H1 (cell line): ENCODE results near the gene PRRG1. TPM values are rescaled to one million over a fixed set of nuclear protein-coding genes. Genes with fewer than 3 reads are reported as not detected.

Source experiments
- CTCF ChIA-PET: fragments of 300-600 bp; sonication (Branson Sonifier 250); formaldehyde crosslinking; loops from one replicate; lab custom pipeline; 2021; ENCODE audit not compliant: partially characterized antibody; lab: Charles Lee
- POLR2A ChIA-PET: fragments of 300-600 bp; sonication (Branson Sonifier 250); formaldehyde crosslinking; loops from one replicate; lab custom pipeline; 2021; ENCODE audit warnings: inconsistent platforms; ENCODE audit not compliant: partially characterized antibody; lab: Charles Lee
- DNase-seq, 2 experiments: peaks; one replicate each; pipeline versions ENCODE4 v3.0.0 to v3.0.0-alpha.2; 2010 to 2022; ENCODE audit warnings: low spot score in 2 of 2, low read depth in 1 of 2, mixed read lengths in 1 of 2
- FAIRE-seq: peaks from 2 replicates; lab custom pipeline; 2011; peaks lifted over from hg19 to GRCh38; lab: Jason Lieb, UNC
- H2AFZ ChIP-seq: 2 replicates; pipeline ENCODE4 v1.8.1; 2012; ENCODE audit warnings: low read length, inconsistent platforms
- H2AK5ac ChIP-seq: 2 replicates; pipeline ENCODE4 v1.6.1; 2013; ENCODE audit warnings: low read depth, low read length
- H2BK120ac ChIP-seq: replicated peaks from 2 replicates; pipeline ENCODE3; 2013; ENCODE audit warnings: low read depth, low read length, inconsistent platforms
- H2BK12ac ChIP-seq: 2 replicates; pipeline ENCODE4 v1.6.1; 2013; ENCODE audit warnings: low read depth, low read length
- H2BK15ac ChIP-seq: 2 replicates; pipeline ENCODE4 v1.6.1; 2013; ENCODE audit warnings: low read length
- H2BK20ac ChIP-seq: 2 replicates; pipeline ENCODE4 v1.6.1; 2013; ENCODE audit warnings: low read length
- H2BK5ac ChIP-seq: 2 replicates; pipeline ENCODE4 v1.6.1; 2013; ENCODE audit warnings: low read depth, low read length
- H3K14ac ChIP-seq: 2 replicates; pipeline ENCODE4 v1.6.1; 2013; ENCODE audit warnings: inconsistent platforms; ENCODE audit not compliant: insufficient read length
- H3K18ac ChIP-seq: 2 replicates; pipeline ENCODE4 v1.6.1; 2013; ENCODE audit warnings: low read length; ENCODE audit errors: extremely low read depth
- H3K23ac ChIP-seq: 2 replicates; pipeline ENCODE4 v1.6.1; 2013; ENCODE audit warnings: inconsistent platforms; ENCODE audit not compliant: insufficient read length
- H3K23me2 ChIP-seq: 2 replicates; pipeline ENCODE4 v1.6.1; 2013; ENCODE audit warnings: low read depth, low read length
- H3K27ac ChIP-seq: 2 replicates; pipeline ENCODE4 v1.6.1; 2011; ENCODE audit warnings: low read depth, low read length, inconsistent platforms
- H3K27me3 ChIP-seq, 4 experiments: replicated peaks in 1 of 4; 1 replicate in 1 of 4; 2 replicates in 3 of 4; pipeline versions ENCODE4 v1.6.1 to v1.8.1; 2011 to 2013; ENCODE audit warnings: low read length in 3 of 4, mild to moderate bottlenecking in 3 of 4, inconsistent platforms in 2 of 4, mixed read lengths in 2 of 4, moderate library complexity in 1 of 4; ENCODE audit not compliant: control insufficient read depth in 3 of 4, insufficient read depth in 3 of 4; ENCODE audit errors: extremely low read depth in 1 of 4
- H3K36me3 ChIP-seq, 4 experiments: 2 replicates each; pipeline versions ENCODE4 v1.6.1 to v1.8.1; 2011 to 2013; ENCODE audit warnings: mild to moderate bottlenecking in 4 of 4, low read length in 3 of 4, moderate library complexity in 2 of 4, control low read depth in 1 of 4, inconsistent platforms in 1 of 4; ENCODE audit not compliant: insufficient read depth in 4 of 4, control insufficient read depth in 2 of 4
- H3K4ac ChIP-seq: replicated peaks from 2 replicates; pipeline ENCODE3; 2013; ENCODE audit warnings: low read length, low read depth, mixed read lengths, inconsistent platforms; ENCODE audit not compliant: insufficient read length
- H3K4me1 ChIP-seq, 4 experiments: replicated peaks in 1 of 4; 1 replicate in 1 of 4; 2 replicates in 3 of 4; pipeline versions ENCODE4 v1.6.1 to v1.8.1; 2011 to 2013; ENCODE audit warnings: low read length in 3 of 4, inconsistent platforms in 2 of 4, mixed read lengths in 1 of 4; ENCODE audit not compliant: insufficient read depth in 4 of 4, control insufficient read depth in 3 of 4
- H3K4me2 ChIP-seq, 2 experiments: 2 replicates each; pipeline versions ENCODE4 v1.6.1 to v1.8.1; 2011 to 2013; ENCODE audit warnings: low read depth in 2 of 2, low read length in 2 of 2, control low read depth in 1 of 2, inconsistent platforms in 1 of 2, mild to moderate bottlenecking in 1 of 2; ENCODE audit not compliant: insufficient read depth in 1 of 2
- H3K4me3 ChIP-seq, 4 experiments: fragments of 200-600, 300-600 bp in 1 of 4; sonication (generic), shearing (Covaris generic), sonication (Bioruptor Twin) in 1 of 4; 2 replicates each; pipeline versions ENCODE4 v1.5.1 to v1.8.1; 2011 to 2016; ENCODE audit warnings: low read length in 4 of 4, low read depth in 3 of 4, control low read depth in 2 of 4, inconsistent platforms in 2 of 4, mild to moderate bottlenecking in 2 of 4, mixed read lengths in 1 of 4, moderate library complexity in 1 of 4; ENCODE audit not compliant: insufficient read depth in 2 of 4; ENCODE audit errors: extremely low read depth in 1 of 4
- H3K56ac ChIP-seq: replicated peaks from 2 replicates; pipeline ENCODE3; 2013; ENCODE audit warnings: low read depth, mild to moderate bottlenecking, mixed read lengths, low read length, inconsistent platforms; ENCODE audit not compliant: insufficient read length
- H3K79me1 ChIP-seq: 2 replicates; pipeline ENCODE4 v1.6.1; 2013; ENCODE audit warnings: low read depth, low read length, control low read depth
- H3K79me2 ChIP-seq, 2 experiments: 2 replicates each; pipeline versions ENCODE4 v1.6.1 to v1.8.1; 2012 to 2013; ENCODE audit warnings: low read length in 2 of 2, mild to moderate bottlenecking in 2 of 2, inconsistent platforms in 1 of 2; ENCODE audit not compliant: insufficient read depth in 2 of 2, control insufficient read depth in 1 of 2
- H3K9ac ChIP-seq, 4 experiments: replicated peaks in 1 of 4; 1 replicate in 1 of 4; 2 replicates in 3 of 4; pipeline versions ENCODE4 v1.6.1 to v1.8.1; 2011 to 2013; ENCODE audit warnings: low read depth in 3 of 4, low read length in 3 of 4, control low read depth in 2 of 4, mild to moderate bottlenecking in 2 of 4, moderate library complexity in 2 of 4, inconsistent platforms in 1 of 4; ENCODE audit errors: extremely low read depth in 1 of 4
- H3K9me3 ChIP-seq, 2 experiments: 2 replicates each; pipeline versions ENCODE4 v1.6.1 to v1.8.1; 2012 to 2013; ENCODE audit warnings: mild to moderate bottlenecking in 2 of 2, moderate library complexity in 2 of 2, control low read depth in 1 of 2, inconsistent platforms in 1 of 2, low read depth in 1 of 2, low read length in 1 of 2, mixed read lengths in 1 of 2; ENCODE audit not compliant: insufficient read depth in 2 of 2
- H4K20me1 ChIP-seq, 2 experiments: replicated peaks in 1 of 2; 2 replicates each; pipeline versions ENCODE3 to v1.8.1; 2011 to 2013; ENCODE audit warnings: inconsistent platforms in 2 of 2, low read length in 2 of 2, mild to moderate bottlenecking in 1 of 2; ENCODE audit not compliant: insufficient read depth in 2 of 2, control insufficient read depth in 1 of 2
- H4K5ac ChIP-seq: 2 replicates; pipeline ENCODE4 v1.6.1; 2013; ENCODE audit warnings: low read length, low read depth, mixed read lengths, inconsistent platforms; ENCODE audit not compliant: insufficient read length
- H4K8ac ChIP-seq: 2 replicates; pipeline ENCODE4 v1.8.0; 2013; ENCODE audit warnings: mild to moderate bottlenecking, moderate library complexity, low read length, inconsistent platforms; ENCODE audit not compliant: insufficient read depth; ENCODE audit errors: extremely low read depth
- H4K91ac ChIP-seq: replicated peaks from 2 replicates; pipeline ENCODE3; 2013; ENCODE audit warnings: low read length, mixed read lengths, inconsistent platforms; ENCODE audit not compliant: insufficient read length
- RBBP5 ChIP-seq: IDR thresholded peaks from 2 replicates; pipeline ENCODE4 v1.7.1; 2012; ENCODE audit warnings: low read depth, mild to moderate bottlenecking, inconsistent platforms, low read length, moderate library complexity, borderline replicate concordance
- TAF1 ChIP-seq: IDR thresholded peaks from 2 replicates; pipeline ENCODE4 v1.6.1; 2011; ENCODE audit warnings: mild to moderate bottlenecking, low read depth, low read length
- TBP ChIP-seq: IDR thresholded peaks from 2 replicates; pipeline ENCODE4 v1.6.1; 2011; ENCODE audit warnings: low read depth, low read length, improper control_type of control experiment
- WGBS, 2 experiments: shearing (Covaris generic) in 1 of 2; methylation state at CpG; one replicate each; pipeline versions ENCODE4 v1.1.6 to v1.1.7; 2013 to 2015; ENCODE audit warnings: low lambda C conversion rate in 2 of 2, mixed read lengths in 2 of 2, inconsistent platforms in 1 of 2, low coverage in 1 of 2, missing lambda C conversion rate in 1 of 2; ENCODE audit not compliant: insufficient replicate concordance in 2 of 2, insufficient coverage in 1 of 2, insufficient read length in 1 of 2; ENCODE audit errors: extremely low coverage in 1 of 2, missing lambda C conversion rate in 1 of 2; 5-methylcytosine and 5-hydroxymethylcytosine counted together
- polyA plus RNA-seq, 7 experiments: library from polyadenylated mRNA; depleted of rRNA in 3 of 7; stranded (reverse) in 5 of 7; unstranded in 2 of 7; fragments of >200 nt in 5 of 7; fragments of 200-250 nt in 2 of 7; gene quantifications; 1 replicate in 5 of 7; 2 replicates in 1 of 7; 4 replicates in 1 of 7; pipeline versions ENCODE4 v1.2.1 to v1.2.3, GENCODE V29; 2011 to 2013; ENCODE audit warnings: missing spikeins in 2 of 7, mixed read lengths in 2 of 7
- total RNA-seq: library from RNA; stranded (reverse); fragmentation: NEBNext Ultra II Directional; extraction: Animal tissue kit (Norgen Biotek cat#: 25700); gene quantifications from 2 replicates; pipeline ENCODE4 v1.2.1, GENCODE V29; 2021

Gene PRRG1
- total and polyA plus RNA-seq, 2 of the 8 experiments (the other 6 are each of a cell fraction or from before 2014, with no cell fraction given): 10.2 to 10.5 TPM

GRCh38 chrX:37476571-37477170, 127.5 kb downstream of the PRRG1 start:
- ChIA-PET POLR2A (no interaction called here), CTCF (no interaction called here)
- Histone ChIP-seq H2BK20ac (peak overlapping the region; percentile 11; the same call in 1 of the 2 replicates), H3K9ac (no peak overlapping the region), H3K18ac (no peak overlapping the region; the same call in 1 of the 2 replicates), H3K23ac (no peak overlapping the region), H3K56ac (no peak overlapping the region), H3K14ac (no peak overlapping the region), H3K27me3 (no peaks in the 10 kb centered on the region), H2BK12ac (no peak overlapping the region), H3K36me3 (no peaks in the 10 kb centered on the region; a peak in 1 of 8 replicates), H4K5ac (peak overlapping the region; percentile 51), H3K79me1 (no peaks in the 10 kb centered on the region), H3K9me3 (no peaks in the 10 kb centered on the region), H3K79me2 (no peaks in the 10 kb centered on the region), H4K8ac (no peak overlapping the region), H2BK15ac (no peak overlapping the region), H3K4ac (no peak overlapping the region), H3K4me2 (peak overlapping the region; percentile 2 to 42; a peak in 1 of 4 replicates), H2AK5ac (no peak overlapping the region), H3K4me3 (peak overlapping the region in 1 of 4 experiments; percentile 42; a peak in 1 of 8 replicates), H2BK120ac (peak overlapping the region; percentile 72), H3K4me1 (peaks cover 2 to 12% (median 6%) of the 10 kb centered on the region in 4 experiments; a peak in 5 of 7 replicates), H2AFZ (no peak overlapping the region), H3K23me2 (no peaks in the 10 kb centered on the region), H2BK5ac (peak overlapping the region; percentile 94), H4K91ac (peak overlapping the region; percentile 81), H4K20me1 (no peaks in the 10 kb centered on the region), H3K27ac (no peak overlapping the region; the same call in 1 of the 2 replicates)
- 3% methylated on average over 3 of the region's 3 CpGs; no CpG with 5 or more reads in 1 of the 2 experiments for WGBS, 2 experiments
- DNase-seq (no peak), FAIRE-seq (no peak)
- TF ChIP-seq RBBP5 (no peak), TAF1 (no peak), TBP (no peak)
